ENCODE results near the gene NPS. TPM values are rescaled to one million over a fixed set of nuclear protein-coding genes. Genes with fewer than 3 reads are reported as not detected.

The NPS gene, protein sequence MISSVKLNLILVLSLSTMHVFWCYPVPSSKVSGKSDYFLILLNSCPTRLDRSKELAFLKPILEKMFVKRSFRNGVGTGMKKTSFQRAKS
- total RNA-seq = not detected

DNA sequence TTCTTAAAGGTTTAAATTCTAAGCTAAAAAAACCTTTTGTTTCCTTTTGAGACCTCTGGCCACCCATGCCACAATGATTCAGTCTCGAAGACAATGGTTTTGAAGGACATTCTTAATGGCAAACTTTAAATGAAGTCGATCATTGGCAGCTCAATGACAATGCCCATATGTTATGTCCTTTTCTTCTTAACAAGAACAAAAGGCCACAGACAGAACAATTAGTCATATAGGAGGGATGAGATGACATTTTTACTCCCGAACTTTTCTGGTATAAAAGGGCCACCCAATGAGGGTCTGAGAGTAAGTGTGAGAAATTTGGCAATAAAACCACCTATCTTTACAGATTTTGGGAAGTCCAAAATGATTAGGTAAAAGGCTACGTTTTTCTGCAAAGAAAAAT, at the start of gene NPS:
Gene NPS, plus strand, starts transcription at position 301 of the 400 bp plus-strand sequence. Its CDS starts 60 bp downstream, at position 361.
- peaks cover 8% of the 10 kb centered on the region for H3K27me3 Mint-ChIP-seq (ENCODE audit: low read depth)
- CTCF ChIA-PET = no interaction called here
- no peak within 1 kb of the TSS for H3K4me3 Mint-ChIP-seq
- peaks cover 12% of the 10 kb centered on the region for H3K9me3 Mint-ChIP-seq
- intact Hi-C loops (cut with micrococcal nuclease) = no loop called here
- H3K27ac Mint-ChIP-seq = no peak within 1 kb of the TSS
- no peaks in the 10 kb centered on the region for H3K4me1 Mint-ChIP-seq (ENCODE audit: low read depth)
- no peaks in the 10 kb centered on the region for H3K36me3 Mint-ChIP-seq (ENCODE audit: low read depth)
- no peak for DNase-seq

DNA sequence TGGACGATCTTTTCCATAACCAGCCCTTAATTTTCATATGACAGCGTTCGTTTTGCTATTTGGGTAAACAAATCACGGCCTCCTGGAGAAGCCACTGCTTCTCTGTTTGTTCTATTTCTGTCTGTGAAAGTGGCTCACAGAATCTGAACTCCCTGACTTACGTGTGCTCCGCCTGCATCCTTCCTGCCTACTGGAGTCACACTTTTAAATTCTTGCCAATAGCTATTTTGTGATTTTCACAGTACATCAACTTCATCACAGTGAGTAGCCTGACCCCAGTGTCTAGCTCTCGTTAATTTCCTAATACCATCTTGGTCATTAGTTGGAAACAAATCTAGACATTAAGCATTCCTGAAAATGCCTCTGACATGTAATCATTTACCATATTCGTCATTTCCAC, 49.0 kb upstream of the NPS start:
- no peaks in the 10 kb centered on the region for H3K4me1 Mint-ChIP-seq (ENCODE audit: low read depth)
- intact Hi-C loops (cut with micrococcal nuclease) = no loop called here
- H3K4me3 Mint-ChIP-seq = no peak overlapping the region
- H3K9me3 Mint-ChIP-seq = no peaks in the 10 kb centered on the region
- DNase-seq = no peak
- CTCF ChIA-PET = no interaction called here
- H3K27ac Mint-ChIP-seq = no peak overlapping the region
- peaks cover 15% of the 10 kb centered on the region for H3K27me3 Mint-ChIP-seq (ENCODE audit: low read depth)
- H3K36me3 Mint-ChIP-seq (ENCODE audit: low read depth) = no peaks in the 10 kb centered on the region

DNA sequence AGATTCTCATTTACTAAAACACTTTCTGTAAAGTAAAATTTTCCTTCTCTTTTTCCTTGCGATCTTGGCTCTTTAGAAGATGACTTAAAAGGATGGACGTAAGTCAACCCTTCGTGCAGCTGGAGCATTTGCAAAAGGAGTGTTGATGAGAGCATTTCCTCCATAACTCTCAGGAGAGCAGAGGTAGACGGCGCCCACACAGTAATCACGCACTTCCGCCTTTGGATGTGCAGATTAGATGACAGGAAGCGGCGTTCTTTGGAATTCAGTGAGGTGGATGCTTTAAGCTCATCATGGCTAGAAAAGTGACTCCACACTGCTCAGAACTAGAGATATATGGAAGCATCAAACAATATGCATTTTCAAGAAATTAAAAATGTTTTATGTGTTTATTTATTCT, 43.0 kb upstream of the NPS start:
- no peaks in the 10 kb centered on the region for H3K36me3 Mint-ChIP-seq (ENCODE audit: low read depth)
- H3K27me3 Mint-ChIP-seq (ENCODE audit: low read depth) = peaks cover 11% of the 10 kb centered on the region
- DNase-seq = no peak
- no peak overlapping the region for H3K27ac Mint-ChIP-seq
- CTCF ChIA-PET = no interaction called here
- no peaks in the 10 kb centered on the region for H3K9me3 Mint-ChIP-seq
- H3K4me1 Mint-ChIP-seq (ENCODE audit: low read depth) = no peaks in the 10 kb centered on the region
- H3K4me3 Mint-ChIP-seq = no peak overlapping the region
- intact Hi-C loops (cut with micrococcal nuclease) = no loop called here

DNA sequence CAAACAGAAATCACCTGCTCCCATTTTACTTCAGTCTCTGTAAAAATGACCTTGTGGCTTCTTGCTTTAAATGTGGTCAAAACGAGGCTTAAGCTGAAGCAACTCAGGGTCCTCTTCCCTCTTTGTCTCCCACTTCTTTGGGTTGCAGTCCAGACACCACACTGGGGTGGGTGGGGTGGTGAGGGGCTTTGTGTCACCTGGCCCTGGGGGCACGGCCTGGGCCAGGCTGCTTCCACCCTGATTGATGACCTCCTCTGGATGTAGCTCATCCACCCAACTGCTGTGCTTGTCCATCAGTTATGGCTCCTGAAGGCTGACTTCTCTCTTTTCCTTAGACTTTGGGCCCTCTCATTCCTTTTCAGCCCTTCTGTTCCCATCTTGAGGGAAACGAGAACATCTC, 26.8 kb upstream of the NPS start:
- H3K4me3 Mint-ChIP-seq = no peak overlapping the region
- no peak for DNase-seq
- intact Hi-C loops (cut with micrococcal nuclease) = no loop called here
- no peak overlapping the region for H3K27ac Mint-ChIP-seq
- CTCF ChIA-PET = no interaction called here
- peaks cover 2% of the 10 kb centered on the region for H3K9me3 Mint-ChIP-seq
- H3K36me3 Mint-ChIP-seq (ENCODE audit: low read depth) = no peaks in the 10 kb centered on the region
- no peaks in the 10 kb centered on the region for H3K4me1 Mint-ChIP-seq (ENCODE audit: low read depth)
- H3K27me3 Mint-ChIP-seq (ENCODE audit: low read depth) = peaks cover 2% of the 10 kb centered on the region

DNA sequence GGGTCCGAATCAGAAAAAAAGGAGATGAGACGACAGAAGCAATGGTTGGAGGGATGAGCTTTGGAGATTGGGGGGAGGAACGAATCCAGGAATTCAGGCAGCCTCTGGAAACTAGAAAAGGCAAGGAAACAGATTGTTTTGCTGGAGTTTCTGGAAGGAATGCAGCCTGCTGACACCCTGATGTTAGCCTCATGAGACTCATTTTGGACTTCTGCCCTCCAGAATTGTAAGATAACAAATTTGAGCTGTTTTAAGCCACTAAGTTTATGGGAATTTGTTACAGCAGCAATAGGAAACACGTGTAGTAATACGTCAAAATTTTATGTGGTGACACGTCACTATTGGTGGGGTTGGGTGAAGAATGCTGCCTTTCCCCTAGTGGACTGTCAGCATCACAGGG, 25.6 kb upstream of the NPS start:
- Mint-ChIP-seq H3K9me3 (peaks cover 2% of the 10 kb centered on the region), H3K4me1 (ENCODE audit: low read depth) (no peaks in the 10 kb centered on the region), H3K4me3 (no peak overlapping the region), H3K27me3 (ENCODE audit: low read depth) (no peaks in the 10 kb centered on the region), H3K27ac (no peak overlapping the region), H3K36me3 (ENCODE audit: low read depth) (no peaks in the 10 kb centered on the region)
- CTCF ChIA-PET = interaction anchor here (0.7 kb wide), 1 partner anchor 381 kb away, joined by 3 read pairs; no protein-coding TSS in a partner anchor
- intact Hi-C loops (cut with micrococcal nuclease) = no loop called here
- no peak for DNase-seq

DNA sequence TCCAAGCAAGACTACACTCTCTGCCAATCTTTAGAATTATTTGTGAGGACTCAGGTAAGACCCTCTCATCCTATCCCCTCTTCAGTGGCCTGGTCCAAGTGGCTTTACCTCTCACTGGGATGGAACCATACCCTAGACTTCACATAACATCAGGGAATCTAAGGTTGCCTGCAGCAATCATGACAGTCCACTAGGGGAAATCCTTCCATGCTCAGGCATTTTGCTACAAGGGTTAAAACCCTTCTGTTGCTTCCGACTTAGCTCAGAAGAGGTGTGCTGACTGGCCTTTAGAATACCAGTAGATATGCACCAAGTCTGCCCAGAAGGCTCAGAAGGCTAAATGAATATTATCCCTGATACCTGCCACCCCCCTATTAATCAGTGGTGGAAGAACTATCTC, 24.9 kb upstream of the NPS start:
- H3K4me1 Mint-ChIP-seq (ENCODE audit: low read depth) = no peaks in the 10 kb centered on the region
- DNase-seq = no peak
- intact Hi-C loops (cut with micrococcal nuclease) = no loop called here
- H3K9me3 Mint-ChIP-seq = peaks cover 2% of the 10 kb centered on the region
- H3K27ac Mint-ChIP-seq = no peak overlapping the region
- CTCF ChIA-PET = no interaction called here
- no peaks in the 10 kb centered on the region for H3K36me3 Mint-ChIP-seq (ENCODE audit: low read depth)
- no peak overlapping the region for H3K4me3 Mint-ChIP-seq
- no peaks in the 10 kb centered on the region for H3K27me3 Mint-ChIP-seq (ENCODE audit: low read depth)

DNA sequence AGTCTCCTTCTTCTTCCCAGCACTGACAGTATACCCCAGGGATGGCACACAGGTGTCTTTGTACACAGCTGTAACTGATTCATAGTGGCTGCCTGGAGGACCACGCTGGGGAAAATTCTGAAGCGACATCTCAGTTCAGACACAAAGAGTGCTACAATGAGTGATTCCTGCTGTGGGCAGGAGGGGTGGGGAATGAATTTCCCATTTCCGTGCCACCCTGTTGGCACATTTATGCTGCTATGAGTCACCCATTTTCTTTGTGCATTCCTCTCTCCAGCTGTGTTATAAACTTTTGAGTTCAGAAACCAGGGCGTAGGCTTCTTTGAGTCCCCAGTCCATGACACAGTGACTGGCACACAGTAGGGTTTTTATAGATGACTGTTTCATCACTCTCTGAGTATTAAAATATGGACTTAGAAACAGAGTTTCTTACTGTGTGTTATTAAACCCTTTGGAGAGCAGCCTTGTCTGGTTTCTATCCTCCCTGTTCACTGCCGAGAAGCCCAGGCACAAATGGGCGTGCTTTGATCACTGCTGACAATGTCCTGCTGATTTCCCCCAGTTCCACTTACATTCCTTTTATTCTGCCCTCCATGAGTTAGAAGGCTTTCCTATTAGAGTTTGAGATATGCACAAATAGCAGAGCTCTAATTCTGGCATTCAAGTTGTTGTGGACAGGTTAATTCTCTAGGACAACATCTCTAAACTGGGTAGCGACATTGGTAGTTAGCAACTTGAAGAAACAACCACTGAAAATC, 24.0 kb upstream of the NPS start:
- no peak for DNase-seq
- no peaks in the 10 kb centered on the region for H3K27me3 Mint-ChIP-seq (ENCODE audit: low read depth)
- H3K36me3 Mint-ChIP-seq (ENCODE audit: low read depth) = no peaks in the 10 kb centered on the region
- H3K4me1 Mint-ChIP-seq (ENCODE audit: low read depth) = no peaks in the 10 kb centered on the region
- CTCF ChIA-PET = no interaction called here
- H3K27ac Mint-ChIP-seq = no peak overlapping the region
- no peak overlapping the region for H3K4me3 Mint-ChIP-seq
- intact Hi-C loops (cut with micrococcal nuclease) = no loop called here
- H3K9me3 Mint-ChIP-seq = no peaks in the 10 kb centered on the region

DNA sequence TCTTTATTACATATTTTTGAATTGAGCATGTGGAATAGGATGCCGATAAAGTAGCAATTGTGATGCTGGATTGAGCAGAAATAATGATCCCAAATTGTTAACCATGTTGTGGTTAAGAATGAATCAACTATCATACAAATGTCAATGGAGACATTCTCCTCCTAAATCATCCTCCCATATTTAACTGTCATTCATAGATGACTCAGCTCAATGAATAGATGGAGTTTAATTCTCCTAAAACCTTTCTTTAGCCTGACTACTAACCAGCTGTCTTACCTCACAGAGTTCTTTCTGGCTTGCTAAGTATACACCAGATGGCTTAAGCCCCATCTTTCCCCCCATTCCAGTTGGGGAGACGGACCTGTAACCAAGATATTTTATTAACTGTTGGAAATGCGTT, 23.4 kb upstream of the NPS start:
- Mint-ChIP-seq H3K4me1 (ENCODE audit: low read depth) (no peaks in the 10 kb centered on the region), H3K27me3 (ENCODE audit: low read depth) (no peaks in the 10 kb centered on the region), H3K9me3 (no peaks in the 10 kb centered on the region), H3K27ac (no peak overlapping the region), H3K36me3 (ENCODE audit: low read depth) (no peaks in the 10 kb centered on the region), H3K4me3 (no peak overlapping the region)
- intact Hi-C loops (cut with micrococcal nuclease) = no loop called here
- no peak for DNase-seq
- CTCF ChIA-PET = no interaction called here

DNA sequence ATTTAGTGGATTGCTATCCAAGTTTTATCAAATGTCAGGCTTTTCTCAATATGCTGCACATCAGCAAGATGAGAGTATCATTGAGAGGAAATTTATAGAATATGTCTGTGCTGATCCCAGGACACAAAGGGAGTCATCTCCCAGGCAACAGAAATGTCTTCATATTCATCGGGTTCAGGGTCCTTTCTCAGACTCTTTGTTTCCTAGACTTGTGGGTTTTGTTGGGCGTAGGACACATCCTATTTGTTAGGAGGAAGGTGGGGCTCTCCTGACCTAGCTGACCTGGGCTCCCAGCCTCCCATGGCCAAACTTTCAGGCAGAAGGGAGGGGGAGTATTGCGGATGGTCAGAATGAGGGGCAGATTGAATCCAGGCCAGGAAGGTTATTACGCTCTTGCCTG, 22.9 kb upstream of the NPS start:
- intact Hi-C loops (cut with micrococcal nuclease) = no loop called here
- no peak overlapping the region for H3K4me3 Mint-ChIP-seq
- DNase-seq = no peak
- CTCF ChIA-PET = no interaction called here
- no peaks in the 10 kb centered on the region for H3K9me3 Mint-ChIP-seq
- no peaks in the 10 kb centered on the region for H3K36me3 Mint-ChIP-seq (ENCODE audit: low read depth)
- H3K4me1 Mint-ChIP-seq (ENCODE audit: low read depth) = no peaks in the 10 kb centered on the region
- no peak overlapping the region for H3K27ac Mint-ChIP-seq
- H3K27me3 Mint-ChIP-seq (ENCODE audit: low read depth) = no peaks in the 10 kb centered on the region

DNA sequence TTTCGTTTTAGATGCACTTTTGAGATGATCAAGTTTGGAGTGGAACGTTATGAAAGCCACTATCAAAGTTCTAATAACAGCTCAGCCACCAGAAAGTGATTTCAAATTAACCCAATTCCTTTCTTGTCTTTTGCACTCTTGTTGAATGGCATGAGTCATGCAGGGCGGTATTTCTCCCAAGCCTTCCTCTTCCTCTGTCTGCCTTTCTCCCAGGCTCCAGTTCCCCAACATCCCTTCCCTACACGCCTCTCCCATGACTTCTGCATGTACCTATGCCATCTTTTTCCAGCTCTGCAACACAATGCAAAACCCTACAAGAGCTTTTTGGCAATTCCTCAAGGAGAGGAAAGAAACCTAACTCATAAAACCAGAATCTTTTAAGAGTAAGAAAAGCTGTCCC, 21.8 kb upstream of the NPS start:
- no peaks in the 10 kb centered on the region for H3K36me3 Mint-ChIP-seq (ENCODE audit: low read depth)
- CTCF ChIA-PET = no interaction called here
- no peaks in the 10 kb centered on the region for H3K4me1 Mint-ChIP-seq (ENCODE audit: low read depth)
- no peak for DNase-seq
- no peak overlapping the region for H3K4me3 Mint-ChIP-seq
- intact Hi-C loops (cut with micrococcal nuclease) = no loop called here
- no peaks in the 10 kb centered on the region for H3K9me3 Mint-ChIP-seq
- H3K27me3 Mint-ChIP-seq (ENCODE audit: low read depth) = no peaks in the 10 kb centered on the region
- H3K27ac Mint-ChIP-seq = no peak overlapping the region

DNA sequence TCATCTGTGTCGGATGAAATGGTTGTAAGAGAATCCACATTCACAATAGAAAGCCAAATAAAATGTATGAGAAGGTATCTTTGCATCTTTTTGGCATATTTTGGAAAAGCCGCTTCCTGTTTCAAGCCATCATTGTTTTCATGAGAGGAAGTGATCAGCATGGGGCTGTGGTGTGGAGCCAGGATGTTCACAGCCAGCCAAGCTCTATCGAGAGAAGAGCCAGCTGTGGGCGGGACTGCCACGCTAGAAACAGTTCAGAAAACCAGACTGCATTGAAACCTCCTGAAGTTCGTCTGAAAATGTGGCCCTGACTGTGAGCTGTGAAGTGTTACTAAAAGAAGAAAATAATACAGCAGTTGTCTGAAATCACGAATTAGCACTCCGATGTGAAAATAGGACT, 21.2 kb upstream of the NPS start:
- CTCF ChIA-PET = no interaction called here
- no peak overlapping the region for H3K4me3 Mint-ChIP-seq
- H3K4me1 Mint-ChIP-seq (ENCODE audit: low read depth) = no peaks in the 10 kb centered on the region

DNA sequence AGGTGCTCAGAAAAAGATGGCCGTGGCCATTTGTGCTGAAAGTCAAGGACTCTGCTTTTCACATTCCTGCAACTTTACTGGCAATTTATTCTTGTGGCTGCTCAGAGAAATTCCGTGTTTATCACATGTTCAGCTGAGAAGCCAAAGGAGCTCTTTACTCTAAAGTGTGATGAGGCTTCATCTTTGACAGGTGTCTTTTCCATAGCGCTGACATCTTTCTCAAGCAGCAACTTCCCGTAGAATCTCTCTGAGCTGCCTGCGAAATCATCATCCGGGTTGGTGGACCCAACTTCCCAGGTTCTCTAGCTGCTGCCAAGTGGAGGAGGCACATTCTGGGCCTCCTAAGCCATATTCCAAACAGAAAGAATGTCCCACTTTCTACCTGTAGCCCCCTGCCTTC, 16.9 kb upstream of the NPS start:
- intact Hi-C loops (cut with micrococcal nuclease) = no loop called here
- H3K27ac Mint-ChIP-seq = no peak overlapping the region

More for the DNA sequence above, 21.2 kb upstream of the NPS start:
- Mint-ChIP-seq H3K27ac (no peak overlapping the region), H3K36me3 (ENCODE audit: low read depth) (no peaks in the 10 kb centered on the region), H3K27me3 (ENCODE audit: low read depth) (no peaks in the 10 kb centered on the region), H3K9me3 (no peaks in the 10 kb centered on the region)
- no peak for DNase-seq
- intact Hi-C loops (cut with micrococcal nuclease) = no loop called here

DNA sequence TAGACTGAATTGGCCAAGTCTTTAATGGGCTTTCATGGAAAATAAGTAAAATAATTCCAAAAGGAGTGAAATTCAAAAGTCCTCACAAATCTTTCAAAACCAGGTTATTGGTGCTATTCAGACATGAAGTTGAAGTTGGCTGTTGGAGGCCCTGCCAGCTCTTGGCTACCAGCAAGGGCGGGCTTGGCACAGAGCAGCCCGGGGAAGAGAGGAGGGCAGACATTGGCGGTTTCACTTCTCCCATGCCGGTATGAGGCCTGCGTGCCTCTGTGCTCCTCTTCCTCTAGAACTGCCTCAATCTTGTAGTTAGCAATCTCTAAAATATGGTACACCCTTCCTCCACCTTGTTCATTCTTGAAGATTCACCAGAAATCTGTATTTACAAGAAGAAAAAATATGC, 16.4 kb upstream of the NPS start:
- intact Hi-C loops (cut with micrococcal nuclease) = no loop called here
- no peak overlapping the region for H3K4me3 Mint-ChIP-seq
- no peak for DNase-seq
- H3K27ac Mint-ChIP-seq = no peak overlapping the region
- no peaks in the 10 kb centered on the region for H3K4me1 Mint-ChIP-seq (ENCODE audit: low read depth)
- H3K36me3 Mint-ChIP-seq (ENCODE audit: low read depth) = no peaks in the 10 kb centered on the region
- H3K27me3 Mint-ChIP-seq (ENCODE audit: low read depth) = peaks cover 1% of the 10 kb centered on the region
- H3K9me3 Mint-ChIP-seq = no peaks in the 10 kb centered on the region
- CTCF ChIA-PET = no interaction called here

More for the DNA sequence above, 16.9 kb upstream of the NPS start:
- Mint-ChIP-seq H3K4me1 (ENCODE audit: low read depth) (no peaks in the 10 kb centered on the region), H3K9me3 (no peaks in the 10 kb centered on the region), H3K27me3 (ENCODE audit: low read depth) (no peaks in the 10 kb centered on the region), H3K4me3 (no peak overlapping the region), H3K36me3 (ENCODE audit: low read depth) (no peaks in the 10 kb centered on the region)
- CTCF ChIA-PET = no interaction called here
- DNase-seq = no peak

All from activated naive CD4-positive, alpha-beta T cell treated with anti-CD3 and anti-CD28 coated beads for 36 hours (primary cell).